ENCODE results near the gene RAD51B. TPM values are rescaled to one million over a fixed set of nuclear protein-coding genes. Genes with fewer than 3 reads are reported as not detected.

The RAD51B gene
- polyA plus RNA-seq, 1 donor (not counting 4 experiments of a cell fraction or from before 2014, with no cell fraction given) = 13.3 TPM

DNA sequence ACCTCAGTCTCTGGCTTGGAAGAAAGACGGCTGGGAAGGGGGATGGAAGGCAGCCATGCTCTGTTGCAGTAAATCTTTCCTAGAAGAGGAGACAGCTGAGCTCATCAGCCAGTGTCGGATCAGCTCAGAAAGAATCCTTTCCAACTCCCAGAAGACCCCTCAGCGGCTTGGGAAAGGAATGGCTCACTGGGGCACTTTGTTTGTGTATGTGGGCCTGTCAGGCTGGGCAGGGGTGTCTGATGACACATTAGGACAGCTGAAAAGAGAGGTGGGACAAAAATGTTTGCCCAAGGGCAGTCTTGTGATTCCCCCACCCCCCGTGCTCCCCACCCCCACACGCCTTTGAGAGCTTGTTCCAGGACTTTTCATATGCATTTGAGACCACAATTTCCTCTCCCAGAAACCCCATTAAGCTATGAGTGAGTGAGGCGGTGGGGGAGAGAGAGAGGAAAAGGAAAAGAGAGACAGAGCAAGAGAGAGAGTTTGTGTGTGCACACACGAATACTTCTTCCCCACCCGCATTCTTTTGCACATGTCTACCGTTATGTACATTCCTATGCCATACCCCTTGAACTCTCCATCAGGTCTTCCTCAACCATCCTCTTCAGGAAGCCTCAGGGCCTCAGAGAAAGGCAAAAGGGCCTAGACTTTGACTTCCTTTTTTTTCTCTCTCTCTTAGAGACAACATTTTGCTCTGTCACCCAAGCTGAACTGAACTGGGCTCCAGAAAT is 774.4 kb downstream of the RAD51B start:
- Histone ChIP-seq H3K4me2 (ENCODE audit: control insufficient read depth, extremely low read depth, insufficient read depth, low read depth, low read length) (no peak overlapping the region), H3K27ac (ENCODE audit: control insufficient read depth, insufficient read depth, low read length) (no peak overlapping the region), H3K4me1 (ENCODE audit: control insufficient read depth, extremely low read depth, insufficient read depth, low read length) (peaks cover 6% of the 10 kb centered on the region), H3K4me3 (ENCODE audit: control insufficient read depth in 2 of 3, extremely low read depth in 1 of 3, insufficient read depth in 2 of 3, low read depth in 1 of 3, low read length in 3 of 3) (no peak overlapping the region), H3K9ac (ENCODE audit: control insufficient read depth, extremely low read depth, insufficient read depth, low read length) (no peak overlapping the region), H3K9me3 (ENCODE audit: control insufficient read depth, low read depth, low read length) (no peaks in the 10 kb centered on the region), H3K9me1 (ENCODE audit: control insufficient read depth, extremely low read depth, insufficient read depth, low read length) (no peaks in the 10 kb centered on the region), H3K27me3 (ENCODE audit: control insufficient read depth, extremely low read depth, insufficient read depth, low read length) (no peaks in the 10 kb centered on the region), H3K79me2 (ENCODE audit: control insufficient read depth, insufficient read depth, low read length) (no peaks in the 10 kb centered on the region), H4K20me1 (ENCODE audit: control insufficient read depth, extremely low read depth, insufficient read depth, low read length) (no peaks in the 10 kb centered on the region), H3K36me3 (ENCODE audit: control insufficient read depth in 2 of 2, extremely low read depth in 1 of 2, insufficient read depth in 2 of 2, low read length in 2 of 2) (no peaks in the 10 kb centered on the region), H2AFZ (ENCODE audit: control insufficient read depth, low read length) (no peak overlapping the region)
- TF ChIP-seq, protein P1, sequence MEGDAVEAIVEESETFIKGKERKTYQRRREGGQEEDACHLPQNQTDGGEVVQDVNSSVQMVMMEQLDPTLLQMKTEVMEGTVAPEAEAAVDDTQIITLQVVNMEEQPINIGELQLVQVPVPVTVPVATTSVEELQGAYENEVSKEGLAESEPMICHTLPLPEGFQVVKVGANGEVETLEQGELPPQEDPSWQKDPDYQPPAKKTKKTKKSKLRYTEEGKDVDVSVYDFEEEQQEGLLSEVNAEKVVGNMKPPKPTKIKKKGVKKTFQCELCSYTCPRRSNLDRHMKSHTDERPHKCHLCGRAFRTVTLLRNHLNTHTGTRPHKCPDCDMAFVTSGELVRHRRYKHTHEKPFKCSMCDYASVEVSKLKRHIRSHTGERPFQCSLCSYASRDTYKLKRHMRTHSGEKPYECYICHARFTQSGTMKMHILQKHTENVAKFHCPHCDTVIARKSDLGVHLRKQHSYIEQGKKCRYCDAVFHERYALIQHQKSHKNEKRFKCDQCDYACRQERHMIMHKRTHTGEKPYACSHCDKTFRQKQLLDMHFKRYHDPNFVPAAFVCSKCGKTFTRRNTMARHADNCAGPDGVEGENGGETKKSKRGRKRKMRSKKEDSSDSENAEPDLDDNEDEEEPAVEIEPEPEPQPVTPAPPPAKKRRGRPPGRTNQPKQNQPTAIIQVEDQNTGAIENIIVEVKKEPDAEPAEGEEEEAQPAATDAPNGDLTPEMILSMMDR (optimal IDR thresholded peaks at IDR 0.05 in 1 of 3, IDR thresholded peaks at IDR 0.05 in 1 of 3, conservative IDR thresholded peaks at IDR 0.05 in 1 of 3; ENCODE audit: extremely low read depth in 1 of 3, insufficient read depth in 2 of 3, low read length in 3 of 3) = no peak
- no peak for TF ChIP-seq EZH2 (IDR thresholded peaks at IDR 0.05; ENCODE audit: low read length)
- dilution Hi-C loops (cut with MboI; ENCODE audit: extremely low pct_ligation_motif_present, low sequenced_read_pairs) = no loop called here
- FAIRE-seq (no peak), DNase-seq (ENCODE audit: low read depth, low spot score) (no peak)

DNA sequence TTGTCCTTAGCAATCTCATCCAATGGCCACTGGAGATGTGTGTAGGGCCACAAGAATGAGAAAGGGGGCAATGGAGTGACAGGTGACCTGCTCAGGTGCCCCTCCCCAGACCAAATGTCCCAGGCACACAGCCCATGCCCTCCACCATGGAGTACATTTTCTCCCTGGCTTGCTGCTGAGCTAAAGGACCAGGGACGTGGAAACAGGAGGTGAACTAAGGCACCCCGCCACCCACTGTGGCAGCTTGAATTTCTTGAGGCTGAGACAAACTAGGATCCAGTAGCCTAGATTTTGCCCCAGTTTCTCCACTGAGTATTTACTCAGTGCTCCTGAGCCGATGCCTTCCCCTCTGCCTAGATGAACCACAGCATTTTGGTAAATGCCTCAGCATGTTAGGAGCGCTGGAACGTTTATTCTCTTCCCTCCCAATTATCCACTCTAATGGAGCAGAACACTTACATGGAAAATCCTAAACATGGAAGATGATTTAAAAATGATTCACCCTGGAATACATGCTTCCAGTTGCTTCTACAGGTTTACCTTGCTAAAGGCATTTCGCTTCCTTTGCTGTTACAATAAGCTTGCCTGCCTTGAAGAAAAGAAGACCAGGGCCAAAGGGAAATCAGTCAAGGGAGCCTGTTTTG is 775.3 kb downstream of the RAD51B start:
- Histone ChIP-seq H3K9me1 (ENCODE audit: control insufficient read depth, extremely low read depth, insufficient read depth, low read length) (no peaks in the 10 kb centered on the region), H2AFZ (ENCODE audit: control insufficient read depth, low read length) (no peak overlapping the region), H3K9ac (ENCODE audit: control insufficient read depth, extremely low read depth, insufficient read depth, low read length) (no peak overlapping the region), H3K27ac (ENCODE audit: control insufficient read depth, insufficient read depth, low read length) (no peak overlapping the region), H3K79me2 (ENCODE audit: control insufficient read depth, insufficient read depth, low read length) (no peaks in the 10 kb centered on the region), H3K4me2 (ENCODE audit: control insufficient read depth, extremely low read depth, insufficient read depth, low read depth, low read length) (no peak overlapping the region), H3K4me3 (ENCODE audit: control insufficient read depth in 2 of 3, extremely low read depth in 1 of 3, insufficient read depth in 2 of 3, low read depth in 1 of 3, low read length in 3 of 3) (no peak overlapping the region), H4K20me1 (ENCODE audit: control insufficient read depth, extremely low read depth, insufficient read depth, low read length) (no peaks in the 10 kb centered on the region), H3K4me1 (ENCODE audit: control insufficient read depth, extremely low read depth, insufficient read depth, low read length) (peaks cover 12% of the 10 kb centered on the region), H3K36me3 (ENCODE audit: control insufficient read depth in 2 of 2, extremely low read depth in 1 of 2, insufficient read depth in 2 of 2, low read length in 2 of 2) (no peaks in the 10 kb centered on the region), H3K27me3 (ENCODE audit: control insufficient read depth, extremely low read depth, insufficient read depth, low read length) (no peaks in the 10 kb centered on the region), H3K9me3 (ENCODE audit: control insufficient read depth, low read depth, low read length) (no peaks in the 10 kb centered on the region)
- TF ChIP-seq, protein P1 (optimal IDR thresholded peaks at IDR 0.05 in 1 of 3, IDR thresholded peaks at IDR 0.05 in 1 of 3, conservative IDR thresholded peaks at IDR 0.05 in 1 of 3; ENCODE audit: extremely low read depth in 1 of 3, insufficient read depth in 2 of 3, low read length in 3 of 3) = no peak
- no peak for TF ChIP-seq EZH2 (IDR thresholded peaks at IDR 0.05; ENCODE audit: low read length)
- DNase-seq (ENCODE audit: low read depth, low spot score) (no peak), FAIRE-seq (no peak)
- dilution Hi-C loops (cut with MboI; ENCODE audit: extremely low pct_ligation_motif_present, low sequenced_read_pairs) = no loop called here

Data from keratinocyte (primary cell).